NCI-H2081 (cell line): ENCODE measurements around the gene NUDCD3.
"Not testable (repeated sequence)": the region's sequence is repeated elsewhere in the genome, so short reads cannot be mapped to it uniquely, and the experiment has no call there.

Source experiments
- DNase-seq, 2 experiments: peaks; one replicate each; lab custom pipeline; 2025; lab: John Stamatoyannopoulos, UW

NUDCD3 gene

GRCh38 chr7:44517175-44517574 lies 26.7 kb upstream of the NUDCD3 start:
- no peak for DNase-seq

DNA sequence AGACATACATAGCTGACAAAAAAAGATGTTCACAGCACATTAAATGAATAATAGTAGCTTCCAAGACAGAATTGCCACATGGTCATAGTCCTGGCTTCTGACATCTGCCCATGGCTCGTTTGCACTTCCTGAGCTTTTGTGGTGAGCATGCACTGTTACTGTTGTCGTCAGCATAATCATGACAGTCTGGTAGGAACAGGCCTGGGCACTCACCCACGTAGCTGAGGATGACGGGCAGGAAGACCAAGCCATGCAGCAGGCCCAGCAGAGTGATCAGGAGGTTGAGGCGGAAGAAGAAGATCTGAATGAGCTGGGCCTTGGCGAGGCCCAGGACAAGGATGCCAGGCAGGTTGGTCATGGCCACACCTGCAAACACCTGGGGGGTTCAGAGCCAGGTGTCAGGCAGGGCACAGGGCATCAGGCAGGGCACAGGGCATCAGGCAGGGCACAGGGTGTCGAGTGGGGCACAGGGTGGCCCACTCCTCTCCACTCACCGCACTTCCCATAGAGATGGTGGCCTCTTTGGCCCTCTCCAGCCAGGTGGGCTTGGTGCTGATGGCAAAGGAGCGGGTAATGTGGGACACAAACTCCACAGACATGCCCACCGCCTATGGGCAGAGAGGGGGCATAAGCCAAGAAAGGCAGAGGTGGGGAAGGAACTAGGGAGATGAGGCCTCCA lies 25.3 kb upstream of the NUDCD3 start:
- DNase-seq: no peak

DNA sequence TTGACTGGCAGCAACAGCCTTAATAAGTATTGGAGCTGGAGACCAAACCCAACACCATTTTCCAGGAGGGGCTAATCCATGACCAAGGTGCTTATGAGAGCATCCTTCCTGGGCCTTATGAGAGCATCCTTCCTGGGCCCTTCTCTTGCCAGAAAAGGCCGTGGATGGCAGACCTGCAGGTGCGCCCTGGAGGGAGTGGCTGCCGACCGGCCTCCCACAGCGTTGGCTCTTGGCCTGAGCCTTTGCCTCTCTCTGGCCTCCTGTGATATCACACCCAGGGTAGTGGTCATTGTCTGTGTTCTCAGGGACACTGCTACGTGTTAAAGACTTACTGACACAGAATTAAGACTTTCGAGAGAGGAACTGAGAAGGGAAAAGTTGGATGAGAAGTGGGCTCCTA lies 22.3 kb upstream of the NUDCD3 start:
- no peak for DNase-seq

DNA sequence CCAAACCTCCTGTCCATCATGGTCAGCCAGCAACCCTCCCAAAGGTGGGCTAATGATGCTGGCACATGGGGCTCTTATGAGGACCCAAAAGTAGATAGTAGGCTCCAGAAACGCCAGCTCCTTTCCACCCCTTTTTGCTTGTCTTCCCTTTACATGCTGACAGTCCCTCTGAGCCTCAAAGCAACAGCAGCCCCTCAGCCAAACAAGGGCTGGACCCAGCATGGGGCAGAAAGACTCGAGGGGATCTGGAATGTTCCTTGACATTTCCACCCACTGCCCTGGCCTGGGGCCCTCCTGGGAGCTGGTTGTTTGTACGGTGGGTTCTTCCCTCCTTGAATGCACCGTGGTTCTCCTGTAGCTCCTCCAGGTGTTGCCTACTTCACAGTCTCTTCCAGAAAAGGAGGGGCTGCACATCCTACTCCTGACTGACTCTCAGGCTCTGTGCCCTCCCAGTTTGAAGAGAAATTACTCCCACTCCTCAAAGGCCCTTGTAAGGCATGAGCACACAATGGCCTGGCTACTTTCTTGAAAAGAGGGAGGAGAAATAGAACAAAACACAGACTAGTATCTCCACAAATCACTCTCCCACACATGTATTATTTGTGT lies 21.5 kb upstream of the NUDCD3 start:
- DNase-seq: no peak

GRCh38 chr7:44511236-44511635 lies 20.8 kb upstream of the NUDCD3 start:
- DNase-seq: no peak

DNA sequence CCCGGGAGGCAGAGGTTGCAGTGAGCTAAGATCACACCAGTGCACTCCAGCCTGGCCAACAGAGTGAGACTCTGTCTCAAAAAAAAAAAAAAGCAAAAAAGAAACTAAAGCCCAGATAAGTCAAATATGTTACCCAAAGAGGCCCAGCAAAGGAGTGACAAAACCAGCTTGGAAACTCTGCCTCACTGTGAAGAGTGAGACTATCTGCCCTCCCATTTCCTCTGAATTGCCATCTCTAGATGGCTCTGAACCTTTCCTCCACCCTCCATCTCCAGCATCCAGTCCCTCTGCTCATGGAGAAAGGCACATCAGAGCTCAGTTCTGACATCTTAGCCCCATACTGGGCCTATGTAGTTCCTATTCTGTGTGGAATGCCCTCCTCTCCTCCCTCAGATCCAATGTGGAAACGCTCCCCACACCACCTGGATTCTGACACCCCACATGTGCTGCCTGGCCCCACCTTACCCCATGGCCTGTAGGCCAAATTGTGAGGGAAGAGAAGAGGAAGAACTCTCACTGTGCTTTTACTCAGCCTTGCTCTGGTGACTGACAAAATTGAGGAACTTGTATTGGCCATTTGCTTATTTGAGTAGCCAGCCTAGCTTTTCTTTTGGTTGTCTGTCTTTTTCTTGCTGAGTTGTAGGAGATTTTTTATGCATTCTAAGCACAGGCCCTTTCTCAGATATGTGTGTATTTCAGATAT lies 18.0 kb upstream of the NUDCD3 start:
- no peak for DNase-seq

- DNase-seq: not testable (repeated sequence)
Observed at GRCh38 chr7:44506592-44507288, 16.3 kb upstream of the NUDCD3 start.

GRCh38 chr7:44505595-44505994 lies 15.1 kb upstream of the NUDCD3 start:
- no peak for DNase-seq

DNA sequence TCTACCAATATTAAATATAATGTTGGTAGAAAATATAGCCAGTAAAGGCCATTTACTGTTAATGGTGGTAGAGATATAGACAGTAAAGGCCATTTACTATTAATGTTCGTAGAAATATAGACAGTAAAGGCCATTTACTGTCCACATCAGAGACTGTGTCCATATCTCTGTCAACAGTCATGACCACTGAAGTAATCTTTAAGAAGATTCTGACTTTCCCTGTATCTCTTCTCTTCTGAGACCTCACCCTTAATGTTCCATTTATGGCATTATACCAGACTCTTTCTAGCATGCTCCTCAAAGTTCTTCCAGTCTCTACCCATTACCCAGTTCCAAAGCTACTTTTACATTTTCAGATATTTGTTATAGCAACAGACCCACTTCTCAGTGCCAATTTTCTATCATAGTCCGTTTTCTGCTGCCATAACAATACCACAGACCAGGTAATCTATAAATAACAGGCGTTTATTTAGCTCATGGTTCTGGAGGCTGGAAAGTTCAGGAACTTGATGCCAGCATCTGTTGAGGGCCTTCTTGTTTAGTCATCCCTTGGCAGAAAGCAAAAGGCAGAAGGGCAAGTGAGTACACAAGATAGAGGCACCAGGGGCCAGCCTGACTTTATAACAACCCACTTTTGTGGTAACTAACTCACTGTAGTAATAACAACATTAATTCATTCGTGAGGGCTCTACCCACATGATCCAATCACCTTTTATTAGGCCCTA lies 7.9 kb upstream of the NUDCD3 start:
- DNase-seq: no peak

DNA sequence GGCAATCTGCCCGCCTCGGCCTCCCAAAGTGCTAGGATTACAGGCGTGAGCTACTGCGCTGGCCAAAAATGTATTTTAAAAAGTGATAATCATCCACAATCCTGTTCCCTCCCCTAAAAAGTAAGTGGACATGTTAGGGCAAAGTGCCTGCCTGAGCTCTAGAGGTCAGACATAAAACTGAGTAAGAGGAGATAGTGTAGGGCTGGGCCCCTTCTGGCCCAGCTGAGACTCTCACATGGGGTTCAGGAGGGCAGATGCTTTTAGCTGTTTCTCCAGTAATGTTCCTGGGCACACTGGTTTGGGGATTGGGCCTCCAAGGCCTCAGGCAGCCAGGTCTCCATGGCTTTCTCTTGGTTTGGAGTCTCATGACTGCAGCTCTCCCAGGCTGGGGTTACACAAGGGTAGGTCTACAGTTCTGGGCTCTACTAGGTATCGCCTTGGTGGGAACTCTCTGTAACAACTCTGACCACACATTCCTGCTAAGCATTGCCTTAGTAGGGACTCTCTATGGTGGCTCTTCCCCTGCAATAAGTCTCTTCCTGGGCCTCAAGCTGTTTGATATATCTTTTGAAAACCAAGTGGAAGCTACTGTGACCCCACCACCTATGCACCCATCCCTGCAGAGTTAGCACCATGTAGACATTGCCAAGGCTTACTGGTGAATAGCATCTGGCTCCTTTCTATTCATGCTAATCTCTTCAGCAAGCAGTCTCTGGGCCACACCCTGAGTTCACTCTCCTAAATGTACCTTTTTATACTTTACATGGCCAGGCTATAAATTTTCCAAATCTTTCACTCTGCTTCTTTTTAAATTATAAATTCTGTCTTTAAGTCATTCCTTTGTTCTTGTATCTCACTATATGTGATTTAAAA lies 6.9 kb upstream of the NUDCD3 start:
- no peak for DNase-seq

GRCh38 chr7:44496385-44496784 lies 5.9 kb upstream of the NUDCD3 start:
- no peak for DNase-seq

GRCh38 chr7:44494960-44495359 lies 4.5 kb upstream of the NUDCD3 start:
- DNase-seq: no peak

- DNase-seq: no peak
Observed at GRCh38 chr7:44491229-44491628, 771 bp upstream of the NUDCD3 start.

DNA sequence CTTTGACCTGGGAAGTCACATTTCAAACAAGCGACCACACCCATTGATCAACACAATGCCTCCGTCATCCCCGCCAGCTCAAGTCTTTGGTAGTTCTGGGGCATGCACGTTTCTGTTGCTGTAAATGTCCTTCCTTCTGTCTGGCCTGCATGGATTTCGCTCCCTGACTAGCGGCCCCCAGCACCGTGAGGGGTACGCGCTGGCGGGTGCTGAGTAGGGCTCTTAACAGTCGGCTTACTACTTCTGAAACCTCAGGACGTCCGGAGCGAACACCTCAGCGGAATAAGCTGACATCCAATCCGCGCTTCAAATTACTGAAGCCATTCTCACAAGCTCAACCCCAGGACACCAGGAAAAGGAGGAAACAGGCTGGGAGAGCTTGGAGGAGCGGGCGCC lies 505 bp downstream of the NUDCD3 start:
- no peak for DNase-seq

- no peak for DNase-seq
Observed at GRCh38 chr7:44488955-44489354, 1.5 kb downstream of the NUDCD3 start.

GRCh38 chr7:44486693-44487092 lies 3.8 kb downstream of the NUDCD3 start:
- DNase-seq: no peak

DNA sequence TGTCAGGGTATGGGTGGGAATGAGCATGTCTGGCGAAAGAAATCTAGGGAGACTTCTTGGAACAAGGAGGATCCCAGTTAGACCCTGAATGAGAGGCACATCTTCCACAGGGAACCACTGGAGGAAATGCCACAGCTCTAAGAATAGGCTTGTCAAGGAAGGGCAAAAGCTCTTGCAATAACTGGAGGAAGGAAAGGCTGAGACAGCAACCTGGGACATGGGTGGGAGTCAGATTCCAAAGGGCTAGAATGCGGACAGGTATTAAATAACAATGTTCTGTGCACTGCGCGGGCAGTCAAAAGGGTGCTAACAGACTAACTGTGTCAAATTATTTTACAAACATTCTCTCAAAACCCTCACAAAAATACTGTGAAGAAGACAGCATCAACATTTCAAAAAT lies 4.5 kb downstream of the NUDCD3 start:
- no peak for DNase-seq

- DNase-seq: no peak
Observed at GRCh38 chr7:44484482-44485313, 5.8 kb downstream of the NUDCD3 start.

- no peak for DNase-seq
Observed at GRCh38 chr7:44482502-44483485, 7.7 kb downstream of the NUDCD3 start.
